Liver (tissue), 9 donors: ENCODE results near the gene CDKN2D. TPM values are rescaled to one million over a fixed set of nuclear protein-coding genes. Genes with fewer than 3 reads are reported as not detected.

ENCODE experiments used
- DNase-seq: peaks from one replicate; pipeline ENCODE4 v3.0.0-alpha.2; 2017; ENCODE audit warnings: low spot score
- H3K27ac ChIP-seq, 2 donors: one replicate each; pipeline ENCODE4 v1.7.0; 2013; ENCODE audit warnings: inconsistent platforms in 2 of 2, low read length in 2 of 2, control low read depth in 1 of 2, low read depth in 1 of 2, mild to moderate bottlenecking in 1 of 2
- H3K27me3 ChIP-seq, 4 donors: one replicate each; pipeline versions ENCODE4 v1.6.1 to v1.7.0; 2013; ENCODE audit warnings: low read length in 3 of 4, inconsistent platforms in 1 of 4, mild to moderate bottlenecking in 1 of 4, moderate library complexity in 1 of 4; ENCODE audit not compliant: control insufficient read depth in 4 of 4, insufficient read depth in 4 of 4
- H3K36me3 ChIP-seq, 4 donors: one replicate each; pipeline versions ENCODE4 v1.6.1 to v1.7.0; 2013; ENCODE audit warnings: low read length in 3 of 4, mild to moderate bottlenecking in 3 of 4, low read depth in 1 of 4, moderate library complexity in 1 of 4; ENCODE audit not compliant: control insufficient read depth in 4 of 4, insufficient read depth in 3 of 4
- H3K4me1 ChIP-seq, 4 donors: one replicate each; pipeline versions ENCODE4 v1.6.1 to v1.7.0; 2013; ENCODE audit warnings: low read length in 3 of 4, mild to moderate bottlenecking in 3 of 4, moderate library complexity in 1 of 4; ENCODE audit not compliant: control insufficient read depth in 4 of 4, insufficient read depth in 4 of 4
- H3K4me3 ChIP-seq, 3 donors: one replicate each; pipeline versions ENCODE4 v1.6.1 to v1.7.0; 2013; ENCODE audit warnings: low read length in 3 of 3, control low read depth in 1 of 3, low read depth in 1 of 3, mild to moderate bottlenecking in 1 of 3
- H3K9ac ChIP-seq, 2 donors: one replicate each; pipeline ENCODE4 v1.7.0; 2013; ENCODE audit warnings: low read length in 2 of 2, mild to moderate bottlenecking in 2 of 2, moderate library complexity in 2 of 2, control low read depth in 1 of 2, low read depth in 1 of 2
- H3K9me3 ChIP-seq, 4 donors: one replicate each; pipeline versions ENCODE4 v1.6.1 to v1.7.0; 2013; ENCODE audit warnings: low read length in 3 of 4; ENCODE audit not compliant: control insufficient read depth in 4 of 4
- ATF3 ChIP-seq: IDR thresholded peaks from 2 replicates; pipeline ENCODE4 v1.6.1; 2016; ENCODE audit warnings: antibody characterized with exemption
- CTCF ChIP-seq: fragments of 150-350 bp; IDR thresholded peaks from 2 replicates; pipeline ENCODE4 v1.5.1; 2017; ENCODE audit warnings: improper control_type of control experiment, low read depth, low read length; ENCODE audit not compliant: missing input control
- EGR1 ChIP-seq, 2 donors: IDR thresholded peaks; 2 replicates each; pipeline ENCODE4 v1.6.1; 2016 to 2018; ENCODE audit warnings: antibody characterized with exemption in 2 of 2, low read depth in 2 of 2
- FOXA1 ChIP-seq: IDR thresholded peaks from 2 replicates; pipeline ENCODE4 v1.6.1; 2016; ENCODE audit warnings: antibody characterized with exemption
- HNF4G ChIP-seq: IDR thresholded peaks from 2 replicates; pipeline ENCODE4 v1.6.1; 2016; ENCODE audit warnings: antibody characterized with exemption
- MAX ChIP-seq: IDR thresholded peaks from 2 replicates; pipeline ENCODE4 v1.6.1; 2016; ENCODE audit warnings: antibody characterized with exemption
- NR2F2 ChIP-seq: IDR thresholded peaks from 2 replicates; pipeline ENCODE4 v1.6.1; 2016; ENCODE audit warnings: antibody characterized with exemption
- RAD21 ChIP-seq, 2 donors: IDR thresholded peaks; 2 replicates each; pipeline ENCODE4 v1.6.1; 2016; ENCODE audit warnings: antibody characterized with exemption in 2 of 2, mild to moderate bottlenecking in 2 of 2
- REST ChIP-seq: IDR thresholded peaks from 2 replicates; pipeline ENCODE4 v1.6.1; 2016; ENCODE audit warnings: antibody characterized with exemption, mild to moderate bottlenecking
- SP1 ChIP-seq: IDR thresholded peaks from 2 replicates; pipeline ENCODE4 v1.6.1; 2018; ENCODE audit warnings: antibody characterized with exemption, mild to moderate bottlenecking
- TAF1 ChIP-seq: conservative IDR thresholded peaks from 2 replicates; pipeline ENCODE4 v1.6.1; 2016; ENCODE audit warnings: antibody characterized with exemption, mild to moderate bottlenecking
- YY1 ChIP-seq: IDR thresholded peaks from 2 replicates; pipeline ENCODE4 v1.6.1; 2016; ENCODE audit warnings: antibody characterized with exemption, mild to moderate bottlenecking
- ZBTB33 ChIP-seq: IDR thresholded peaks from 2 replicates; pipeline ENCODE4 v1.6.1; 2016; ENCODE audit warnings: antibody characterized with exemption
- WGBS: extraction: QIAGEN DNeasy Blood & Tissue Kit; methylation state at CpG from one replicate; pipeline ENCODE4 v1.1.7; 2013; 5-methylcytosine and 5-hydroxymethylcytosine counted together
- polyA plus RNA-seq, 2 donors: library from polyadenylated mRNA; stranded (reverse) in 1 of 2; unstranded in 1 of 2; fragments of 200-250 nt in 1 of 2; fragments of >200 nt in 1 of 2; fragmentation: Nextera tagmentation in 1 of 2; extraction: Ambion mirVana in 1 of 2; gene quantifications; one replicate each; pipeline versions ENCODE4 v1.2.1 to v1.2.3, GENCODE V29; 2013 to 2015
- total RNA-seq, 2 donors: library from RNA; depleted of rRNA; stranded (reverse); fragments of >200 nt; gene quantifications; one replicate each; pipeline ENCODE4 v1.2.3, GENCODE V29; 2014
- donor health status: healthy.
- donor health status: healthy.
- donor health status: healthy.
- donor health status: healthy.
- donor health status: healthy.

The CDKN2D gene
- total and polyA plus RNA-seq, 4 donors, result 1.6 to 86.4 (median 3.5) TPM

- no peak for DNase-seq
These were observed 48.0 kb downstream of the CDKN2D start for GRCh38 chr19:10520652-10521318.

GRCh38 chr19:10519421-10519820 lies 49.4 kb downstream of the CDKN2D start:
- no peak overlapping the region for H3K9ac ChIP-seq
- DNase-seq, result no peak
- no peaks in the 10 kb centered on the region for H3K36me3 ChIP-seq
- TF ChIP-seq MAX (no peak), FOXA1 (no peak)
- no peak overlapping the region for H3K4me3 ChIP-seq
- no peaks in the 10 kb centered on the region for H3K9me3 ChIP-seq
- H3K27me3 ChIP-seq, result peaks cover 0 to 13% (median 3%) of the 10 kb centered on the region in 4 donors
- peaks cover 2 to 22% (median 11%) of the 10 kb centered on the region in 4 donors for H3K4me1 ChIP-seq
- no peak overlapping the region for H3K27ac ChIP-seq
- 73% methylated on average over 7 of the region's 7 CpGs for WGBS

More at GRCh38 chr19:10520652-10521318, 48.0 kb downstream of the CDKN2D start:
- no peak overlapping the region for H3K4me3 ChIP-seq
- H3K4me1 ChIP-seq, result peaks cover 2 to 20% (median 11%) of the 10 kb centered on the region in 4 donors
- H3K36me3 ChIP-seq, result no peaks in the 10 kb centered on the region
- no peak overlapping the region for H3K27ac ChIP-seq
- WGBS, result 85% methylated on average over 15 of the region's 15 CpGs
- H3K9ac ChIP-seq, result no peak overlapping the region
- no peaks in the 10 kb centered on the region for H3K9me3 ChIP-seq
- TF ChIP-seq NR2F2 (no peak), YY1 (no peak), EGR1 (IDR thresholded peaks at IDR 0.05; ENCODE audit: low read depth in 2 of 2) (no peak)
- peaks cover 0 to 11% (median 1%) of the 10 kb centered on the region in 4 donors for H3K27me3 ChIP-seq

- peaks cover 2 to 18% (median 3%) of the 10 kb centered on the region in 4 donors for H3K27me3 ChIP-seq
- H3K4me1 ChIP-seq, result peaks cover 2 to 27% (median 11%) of the 10 kb centered on the region in 4 donors
- no peak for DNase-seq
- no peak overlapping the region for H3K9ac ChIP-seq
- no peaks in the 10 kb centered on the region for H3K9me3 ChIP-seq
- no peak for TF ChIP-seq ZBTB33
- TF ChIP-seq YY1, result no peak
- no peak for TF ChIP-seq MAX
- no peak for TF ChIP-seq EGR1 (IDR thresholded peaks at IDR 0.05; ENCODE audit: low read depth in 2 of 2)
- no peak for TF ChIP-seq ATF3
- no peak for TF ChIP-seq RAD21 (IDR thresholded peaks at IDR 0.05)
- TF ChIP-seq NR2F2, result no peak
- TF ChIP-seq TAF1, result no peak
- TF ChIP-seq CTCF, result no peak
- no peak for TF ChIP-seq REST
- TF ChIP-seq HNF4G, result no peak
- no peak for TF ChIP-seq SP1
- no peak overlapping the region for H3K4me3 ChIP-seq
- H3K36me3 ChIP-seq, result no peaks in the 10 kb centered on the region
- H3K27ac ChIP-seq, result peak overlapping the region in 1 of 2 donors; percentile 9
- 14% methylated on average over 33 of the region's 33 CpGs for WGBS
These were observed 50.1 kb downstream of the CDKN2D start for GRCh38 chr19:10518444-10519361.
